Measurements from ENCODE around the gene TENM4. TPM values are rescaled to one million over a fixed set of nuclear protein-coding genes. Genes with fewer than 3 reads are reported as not detected.

TENM4 gene
- total RNA-seq, 1 donor from 2014 or later: 3.8 TPM

GRCh38 chr11:79484872-79485271 is 44.0 kb upstream of the TENM4 start:
- no peak for DNase-seq (ENCODE audit: low spot score)
- H3K27me3 Mint-ChIP-seq (ENCODE audit: low read depth): peaks cover 5% of the 10 kb centered on the region
- no peaks in the 10 kb centered on the region for H3K9me3 Mint-ChIP-seq (ENCODE audit: low read depth)
- no peak overlapping the region for H3K4me3 Mint-ChIP-seq (ENCODE audit: unreplicated experiment)
- H3K4me1 Mint-ChIP-seq (ENCODE audit: low read depth): peaks cover 3% of the 10 kb centered on the region
- no peak overlapping the region for H3K27ac Mint-ChIP-seq (ENCODE audit: unreplicated experiment)
- TF ChIP-seq, protein P1, sequence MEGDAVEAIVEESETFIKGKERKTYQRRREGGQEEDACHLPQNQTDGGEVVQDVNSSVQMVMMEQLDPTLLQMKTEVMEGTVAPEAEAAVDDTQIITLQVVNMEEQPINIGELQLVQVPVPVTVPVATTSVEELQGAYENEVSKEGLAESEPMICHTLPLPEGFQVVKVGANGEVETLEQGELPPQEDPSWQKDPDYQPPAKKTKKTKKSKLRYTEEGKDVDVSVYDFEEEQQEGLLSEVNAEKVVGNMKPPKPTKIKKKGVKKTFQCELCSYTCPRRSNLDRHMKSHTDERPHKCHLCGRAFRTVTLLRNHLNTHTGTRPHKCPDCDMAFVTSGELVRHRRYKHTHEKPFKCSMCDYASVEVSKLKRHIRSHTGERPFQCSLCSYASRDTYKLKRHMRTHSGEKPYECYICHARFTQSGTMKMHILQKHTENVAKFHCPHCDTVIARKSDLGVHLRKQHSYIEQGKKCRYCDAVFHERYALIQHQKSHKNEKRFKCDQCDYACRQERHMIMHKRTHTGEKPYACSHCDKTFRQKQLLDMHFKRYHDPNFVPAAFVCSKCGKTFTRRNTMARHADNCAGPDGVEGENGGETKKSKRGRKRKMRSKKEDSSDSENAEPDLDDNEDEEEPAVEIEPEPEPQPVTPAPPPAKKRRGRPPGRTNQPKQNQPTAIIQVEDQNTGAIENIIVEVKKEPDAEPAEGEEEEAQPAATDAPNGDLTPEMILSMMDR (IDR thresholded peaks at IDR 0.05): no peak
- H3K36me3 Mint-ChIP-seq (ENCODE audit: low read depth): no peaks in the 10 kb centered on the region

GRCh38 chr11:79482800-79483199 is 42.0 kb upstream of the TENM4 start:
- Mint-ChIP-seq H3K36me3 (ENCODE audit: low read depth) (no peaks in the 10 kb centered on the region), H3K9me3 (ENCODE audit: low read depth) (no peaks in the 10 kb centered on the region), H3K27me3 (ENCODE audit: low read depth) (peaks cover 10% of the 10 kb centered on the region), H3K27ac (ENCODE audit: unreplicated experiment) (no peak overlapping the region), H3K4me1 (ENCODE audit: low read depth) (peaks cover 3% of the 10 kb centered on the region), H3K4me3 (ENCODE audit: unreplicated experiment) (no peak overlapping the region)
- TF ChIP-seq, protein P1 (IDR thresholded peaks at IDR 0.05): no peak
- DNase-seq (ENCODE audit: low spot score): no peak

DNA sequence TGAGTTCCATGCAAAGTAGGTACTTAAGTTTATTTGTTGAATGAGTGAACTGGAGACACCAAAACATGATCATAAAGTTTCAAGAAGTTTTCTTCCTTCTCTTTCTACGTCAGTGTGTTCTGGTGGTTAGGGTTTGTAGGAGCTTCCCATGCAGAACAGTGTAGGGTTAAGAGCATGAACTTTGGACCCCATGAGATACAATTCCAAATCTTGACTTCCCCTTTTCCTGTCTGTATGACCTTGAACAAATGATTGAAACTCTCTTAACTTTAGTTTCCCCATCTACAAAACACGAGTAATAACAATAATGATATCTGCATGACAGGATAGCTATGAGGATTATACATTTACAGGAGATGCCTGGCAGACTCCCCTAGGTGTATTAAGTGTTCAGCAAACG is 41.0 kb upstream of the TENM4 start:
- Mint-ChIP-seq H3K4me1 (ENCODE audit: low read depth) (peaks cover 3% of the 10 kb centered on the region), H3K9me3 (ENCODE audit: low read depth) (no peaks in the 10 kb centered on the region), H3K27me3 (ENCODE audit: low read depth) (peaks cover 14% of the 10 kb centered on the region), H3K27ac (ENCODE audit: unreplicated experiment) (no peak overlapping the region), H3K4me3 (ENCODE audit: unreplicated experiment) (no peak overlapping the region), H3K36me3 (ENCODE audit: low read depth) (no peaks in the 10 kb centered on the region)
- TF ChIP-seq, protein P1 (IDR thresholded peaks at IDR 0.05): no peak
- DNase-seq (ENCODE audit: low spot score): no peak

- TF ChIP-seq, protein P1 (IDR thresholded peaks at IDR 0.05): no peak
- Mint-ChIP-seq H3K4me1 (ENCODE audit: low read depth) (peaks cover under 1% of the 10 kb centered on the region), H3K9me3 (ENCODE audit: low read depth) (peaks cover 4% of the 10 kb centered on the region), H3K4me3 (ENCODE audit: unreplicated experiment) (no peak overlapping the region), H3K36me3 (ENCODE audit: low read depth) (no peaks in the 10 kb centered on the region), H3K27me3 (ENCODE audit: low read depth) (peaks cover 14% of the 10 kb centered on the region), H3K27ac (ENCODE audit: unreplicated experiment) (no peak overlapping the region)
- no peak for DNase-seq (ENCODE audit: low spot score)
These were observed 40.0 kb upstream of the TENM4 start for GRCh38 chr11:79480864-79481263.

DNA sequence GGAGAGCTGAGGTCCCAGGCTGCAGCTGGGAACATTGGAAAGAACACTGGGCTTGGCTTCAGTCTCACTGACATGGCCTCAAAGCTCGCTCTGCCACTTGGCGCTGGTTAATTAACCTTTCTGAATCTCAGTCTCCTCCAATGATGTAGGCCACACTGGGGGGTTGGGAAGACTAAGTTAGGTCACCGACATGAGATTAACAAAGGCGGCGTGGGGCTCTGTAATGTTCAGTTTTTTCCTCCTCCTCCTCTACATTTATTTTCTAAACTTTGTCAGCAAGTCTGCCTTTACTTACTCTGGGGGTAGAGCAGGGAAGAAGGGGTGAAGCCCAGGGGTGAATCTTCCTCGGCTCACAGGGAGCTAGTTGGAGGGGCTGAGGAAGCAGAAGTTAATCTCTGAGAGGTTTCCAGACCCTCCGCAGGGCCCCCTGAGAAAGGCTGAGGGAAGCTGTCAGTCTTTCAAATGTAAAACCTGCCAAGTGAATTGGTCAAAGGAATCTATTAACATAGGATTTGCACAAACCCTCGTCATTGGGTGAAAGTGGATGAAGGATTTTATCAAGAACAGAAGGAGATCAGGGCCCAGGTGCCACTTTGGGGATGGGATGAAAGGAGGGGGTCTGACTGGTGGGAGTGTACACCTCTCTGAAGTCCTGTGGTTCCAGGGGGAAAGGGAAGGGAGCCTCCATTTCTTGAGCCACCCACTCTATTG is 32.1 kb upstream of the TENM4 start:
- Mint-ChIP-seq H3K27ac (ENCODE audit: unreplicated experiment) (no peak overlapping the region), H3K4me1 (ENCODE audit: low read depth) (peaks cover under 1% of the 10 kb centered on the region), H3K27me3 (ENCODE audit: low read depth) (peaks cover 4% of the 10 kb centered on the region), H3K4me3 (ENCODE audit: unreplicated experiment) (no peak overlapping the region), H3K9me3 (ENCODE audit: low read depth) (peaks cover 4% of the 10 kb centered on the region), H3K36me3 (ENCODE audit: low read depth) (no peaks in the 10 kb centered on the region)
- no peak for DNase-seq (ENCODE audit: low spot score)
- TF ChIP-seq, protein P1 (IDR thresholded peaks at IDR 0.05): no peak

Data from chondrocyte (in vitro differentiated cells).